GM19099 (cell line): ENCODE measurements around the gene TRAF1.

Experiments used
- POLR2A ChIP-seq: IDR thresholded peaks from 3 replicates; pipeline ENCODE4 v1.6.1; 2011; ENCODE audit warnings: low read depth; ENCODE audit not compliant: insufficient read length; ENCODE audit errors: extremely low read depth

Gene TRAF1

DNA sequence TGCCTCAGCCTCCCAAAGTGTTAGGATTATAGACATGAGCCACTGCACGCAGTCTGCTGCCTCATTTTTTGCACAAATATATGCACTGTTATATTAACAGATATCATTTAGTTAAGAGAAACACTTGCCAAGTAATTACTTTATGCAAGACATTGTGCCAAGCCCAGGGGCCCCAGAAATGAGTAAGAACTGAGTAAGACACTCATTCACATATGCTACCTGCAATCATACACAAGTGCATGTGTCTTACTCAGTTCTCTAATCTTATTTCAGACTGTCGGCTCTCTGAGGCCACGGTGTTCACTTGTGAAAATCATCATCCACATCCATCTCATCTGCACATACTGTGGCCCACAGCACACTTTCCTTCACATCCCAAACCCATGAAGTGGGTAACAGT, 16.0 kb downstream of the TRAF1 start:
- no peak for TF ChIP-seq POLR2A

DNA sequence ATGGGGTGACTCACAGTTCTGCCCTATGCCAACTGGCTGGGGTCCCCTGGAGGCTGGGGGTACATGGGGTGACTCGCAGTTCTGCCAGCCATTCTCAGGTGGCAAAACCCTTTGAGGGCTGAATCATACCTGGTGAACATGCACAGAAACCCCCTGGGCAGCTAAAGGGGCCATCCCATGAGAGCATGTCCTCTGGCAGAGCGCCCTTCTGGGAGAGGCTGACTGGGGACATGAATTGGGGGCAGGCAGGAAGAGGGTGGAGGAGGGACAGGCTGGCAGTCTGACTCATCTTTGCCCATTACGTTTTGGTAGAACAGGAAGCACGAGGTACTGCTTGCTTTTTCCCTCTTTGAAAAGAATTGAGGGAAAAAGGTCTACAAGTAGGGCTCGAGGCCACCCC, 16.7 kb downstream of the TRAF1 start:
- TF ChIP-seq POLR2A = no peak

DNA sequence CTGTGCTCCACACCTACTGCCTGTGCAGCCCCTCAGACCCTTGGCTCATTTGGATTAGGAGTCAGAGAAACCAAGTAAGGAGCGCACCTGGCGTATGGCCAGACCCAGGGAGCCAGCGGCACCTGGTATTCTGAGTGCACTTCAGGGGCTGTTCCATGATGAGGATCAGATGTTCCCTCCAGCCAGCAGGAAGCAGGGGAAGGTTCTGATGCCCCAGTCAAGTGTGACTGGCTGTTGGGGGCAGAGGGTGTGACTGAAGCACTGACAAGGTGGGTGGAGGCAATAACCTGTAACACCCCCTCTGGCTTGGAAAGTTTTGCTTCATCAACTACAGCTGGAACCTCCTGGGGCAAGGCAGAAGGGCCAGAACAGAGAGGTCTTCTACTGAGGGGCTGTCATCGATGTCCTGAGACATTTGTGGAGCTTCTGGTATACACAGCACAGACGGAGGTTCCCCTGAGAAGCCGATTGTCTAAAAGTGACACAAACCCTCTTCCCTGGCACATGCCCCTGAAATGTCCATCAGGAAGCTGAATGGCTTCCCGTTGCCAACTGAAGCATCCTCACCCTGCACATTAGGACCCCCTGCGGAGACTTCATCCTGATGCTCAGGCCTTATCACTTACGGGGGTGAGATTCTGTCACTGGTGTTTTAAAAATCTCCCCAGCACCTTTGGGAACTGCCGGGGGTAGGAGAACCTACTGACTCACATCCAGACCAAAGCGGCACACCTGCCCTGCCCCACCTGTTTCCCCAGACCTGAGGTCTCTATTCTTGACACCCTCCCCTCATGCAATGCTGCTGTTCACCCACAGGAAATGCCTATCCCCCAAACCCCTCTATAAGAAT, 21.1 kb downstream of the TRAF1 start:
- TF ChIP-seq POLR2A = peak; percentile 10

DNA sequence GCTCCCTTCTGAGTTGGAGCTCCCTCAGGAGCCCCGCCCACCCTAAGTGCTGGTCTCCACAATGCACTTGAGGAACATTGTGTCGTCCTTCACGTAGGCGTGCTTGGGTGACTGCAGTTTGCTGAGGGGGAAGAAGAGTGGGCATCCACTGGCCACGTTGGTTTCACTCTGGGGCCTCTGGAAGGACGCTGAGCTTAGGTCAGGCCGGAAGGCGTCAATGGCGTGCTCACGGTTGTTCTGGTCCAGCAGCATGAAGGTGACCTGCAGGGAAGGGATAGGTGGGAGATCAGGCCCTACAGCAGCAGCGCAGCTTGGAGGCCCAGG, 21.7 kb downstream of the TRAF1 start:
- TF ChIP-seq POLR2A = no peak

DNA sequence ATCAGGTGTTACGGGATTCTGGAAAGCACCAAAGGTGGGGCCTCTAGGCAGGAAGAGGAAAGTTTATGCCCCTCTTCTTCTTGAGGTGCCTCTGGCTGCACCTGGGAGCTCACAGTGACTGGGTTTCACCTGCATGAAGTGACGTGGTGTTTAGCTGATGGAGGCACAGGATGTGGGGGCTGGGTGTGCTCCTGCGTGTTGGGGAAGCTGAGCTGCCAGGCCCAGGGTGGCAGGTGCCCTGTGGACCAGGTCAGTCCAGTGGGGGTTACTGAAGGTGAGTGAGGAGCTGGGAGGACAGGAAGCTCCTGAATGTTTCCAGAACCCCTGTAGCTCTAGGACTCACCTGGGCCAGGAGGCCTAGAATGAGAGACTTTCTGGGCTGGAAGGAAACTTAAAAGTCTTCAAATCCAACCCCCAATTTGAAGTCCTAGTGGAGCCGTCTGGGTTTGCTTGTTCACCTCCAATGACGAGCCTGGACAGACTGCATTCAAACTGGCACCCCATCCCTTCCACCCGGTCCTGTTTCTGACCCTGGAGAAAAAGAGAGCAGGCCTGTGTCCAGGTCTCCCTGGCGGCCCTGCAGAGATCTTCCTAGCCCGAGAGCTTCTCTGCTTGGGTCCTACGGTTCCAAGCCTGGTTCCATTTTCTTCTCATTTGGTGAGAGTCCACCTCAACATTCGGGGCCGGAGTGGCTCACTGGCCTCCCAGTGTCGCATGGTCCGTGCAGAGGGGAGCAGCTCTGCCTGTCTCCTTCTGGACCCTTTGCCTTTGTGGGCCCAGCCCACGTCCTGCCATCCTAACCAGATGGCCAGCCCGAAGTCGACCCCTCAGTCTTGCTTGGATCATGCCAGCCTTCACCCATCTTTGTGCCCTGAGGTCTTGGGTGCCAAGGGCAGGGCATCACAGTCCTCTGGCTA, 22.3 kb downstream of the TRAF1 start:
- TF ChIP-seq POLR2A = no peak

DNA sequence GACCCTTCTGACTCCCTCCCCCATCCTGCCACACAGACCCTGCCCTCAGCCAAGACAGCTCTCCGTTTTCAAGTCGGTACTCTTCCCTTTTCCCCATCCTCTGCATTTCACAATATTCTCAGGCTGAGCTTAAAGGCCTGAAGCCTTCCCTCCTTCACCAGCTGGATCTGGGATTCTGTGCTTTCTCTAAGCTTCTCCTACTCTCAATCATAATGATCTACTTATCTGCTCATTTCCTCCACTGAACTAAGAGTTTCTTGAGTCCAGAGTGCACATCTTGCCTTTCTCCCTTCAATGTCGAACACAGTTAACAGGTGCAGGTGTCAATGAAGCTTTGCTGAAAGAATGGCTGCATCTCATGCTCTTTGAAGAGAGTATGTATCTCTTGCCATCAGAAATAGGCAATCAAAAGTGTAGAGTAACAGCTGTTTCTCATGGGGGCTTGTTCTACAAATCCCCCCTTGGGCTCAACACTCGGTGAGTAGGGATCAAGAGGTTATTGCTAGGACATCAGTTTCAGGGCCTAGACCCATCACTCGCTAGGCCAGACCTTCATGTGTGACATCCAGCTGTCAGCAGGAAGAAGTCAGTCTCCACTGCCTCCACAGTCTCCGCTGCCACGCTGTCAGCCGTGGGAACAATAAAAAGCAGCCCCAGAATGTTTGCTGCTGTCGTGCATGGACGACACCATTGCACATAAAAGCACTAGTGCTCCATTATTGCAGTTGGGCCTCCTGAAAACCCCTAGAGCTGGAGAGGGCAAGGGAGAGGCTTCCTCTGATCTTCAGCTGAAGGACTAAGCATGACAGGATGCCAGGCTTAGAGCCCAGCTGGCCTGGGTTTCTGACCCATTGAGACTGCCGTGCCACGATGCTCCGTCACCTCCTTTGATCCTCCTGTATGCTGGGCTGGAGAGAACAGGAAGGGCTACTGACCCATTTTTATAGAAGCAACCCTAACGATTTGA, 23.7 kb downstream of the TRAF1 start:
- TF ChIP-seq POLR2A = no peak

DNA sequence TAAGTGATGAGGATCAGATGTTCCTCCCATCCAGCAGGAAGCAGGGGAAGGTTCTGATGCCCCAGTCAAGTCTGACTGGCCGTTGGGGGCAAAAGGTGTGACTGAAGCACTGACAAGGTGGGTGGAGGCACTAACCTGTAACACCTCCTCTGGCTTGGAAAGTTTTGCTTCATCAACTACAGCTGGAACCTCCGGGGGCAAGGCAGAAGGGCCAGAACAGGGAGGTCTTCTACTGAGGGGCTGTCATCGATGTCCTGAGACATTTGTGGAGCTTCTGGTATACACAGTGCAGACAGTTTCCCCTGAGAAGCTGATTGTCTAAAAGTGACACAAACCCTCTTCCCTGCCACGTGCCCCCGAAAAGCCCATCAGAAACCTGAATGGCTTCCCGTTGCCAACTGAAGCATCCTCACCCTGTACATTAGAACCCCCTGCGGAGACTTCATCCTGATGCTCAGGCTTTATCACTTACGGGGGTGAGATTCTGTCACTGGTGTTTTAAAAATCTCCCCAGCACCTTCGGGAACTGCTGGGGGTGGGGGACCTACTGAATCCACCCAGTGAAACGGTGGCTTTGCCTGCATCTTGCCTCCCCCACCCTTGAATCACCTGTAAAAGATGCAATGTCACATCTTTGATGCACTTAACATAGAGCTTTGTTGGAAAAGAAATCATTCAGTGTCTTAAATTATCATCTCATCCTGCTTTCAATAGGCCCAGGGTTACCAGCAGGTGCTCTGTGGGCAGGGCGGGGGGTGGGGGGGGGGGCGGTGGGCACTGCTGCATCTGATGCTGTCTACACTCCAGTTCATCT, 24.6 kb downstream of the TRAF1 start:
- peak; percentile 42 for TF ChIP-seq POLR2A

DNA sequence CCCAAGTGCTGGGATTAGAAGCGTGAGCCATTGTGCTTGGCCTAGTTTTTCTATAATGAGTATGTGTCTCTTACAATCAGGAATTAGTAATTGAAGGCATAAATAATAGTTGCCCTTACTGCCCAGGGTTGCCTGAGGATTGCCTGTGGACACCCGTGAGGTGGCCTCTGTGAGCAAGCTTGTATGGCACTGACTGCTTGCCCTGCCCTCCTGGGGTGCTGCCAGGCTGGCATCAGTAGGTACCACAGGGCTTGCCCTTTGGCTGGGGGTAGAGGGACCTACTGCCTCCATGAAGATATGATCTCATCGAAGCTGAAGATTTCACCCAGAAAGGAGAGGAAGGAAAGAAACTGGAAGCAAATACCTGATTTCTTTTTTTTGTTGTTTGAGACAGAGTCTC, 25.8 kb downstream of the TRAF1 start:
- no peak for TF ChIP-seq POLR2A

DNA sequence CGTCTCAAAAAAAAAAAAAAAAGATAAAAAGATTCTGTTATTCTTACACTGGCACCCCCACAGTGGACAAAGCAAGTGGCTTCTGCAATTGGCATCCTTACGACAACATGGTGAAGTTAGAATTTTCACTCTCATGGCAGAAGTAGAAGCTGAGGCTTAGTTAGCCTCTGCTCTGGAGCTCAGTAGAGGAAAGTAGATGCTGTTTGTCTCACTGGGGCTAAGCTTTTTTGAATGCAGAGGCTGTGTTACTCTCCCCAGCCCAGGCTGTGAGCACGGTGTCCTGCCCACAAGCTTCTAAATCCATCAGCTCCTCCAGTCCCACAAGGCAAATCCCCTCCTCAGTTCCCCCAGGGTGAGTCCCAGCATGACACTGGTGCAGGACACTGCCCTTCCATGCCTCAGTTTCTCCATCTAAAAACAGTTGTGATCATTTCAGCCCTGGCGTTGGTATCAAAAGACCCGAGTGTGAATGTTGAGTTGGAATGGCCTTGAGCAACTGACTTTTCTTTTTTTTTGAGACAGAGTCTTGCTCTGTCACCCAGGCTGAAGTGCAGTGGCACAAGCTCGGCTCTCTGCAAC, 27.0 kb downstream of the TRAF1 start:
- TF ChIP-seq POLR2A = peak; percentile 11

DNA sequence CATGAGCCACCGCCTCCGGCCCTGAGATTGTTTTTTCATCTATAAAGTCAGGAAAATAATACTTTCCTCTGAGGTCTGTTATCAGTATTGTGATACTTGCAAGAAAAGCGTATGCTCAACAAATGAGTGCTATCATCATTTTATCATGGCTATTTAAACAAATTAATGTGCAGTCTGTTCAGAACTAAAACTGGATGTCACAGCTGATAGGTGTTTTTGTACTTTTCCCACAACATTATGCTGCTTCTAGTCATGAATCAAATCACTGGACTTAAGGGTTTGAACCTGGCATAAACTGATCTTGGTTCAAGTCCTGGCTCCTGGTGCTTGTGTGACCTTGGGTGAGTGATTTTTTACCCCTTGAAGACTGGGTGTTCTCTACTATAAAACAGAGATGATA, 28.2 kb downstream of the TRAF1 start:
- no peak for TF ChIP-seq POLR2A

DNA sequence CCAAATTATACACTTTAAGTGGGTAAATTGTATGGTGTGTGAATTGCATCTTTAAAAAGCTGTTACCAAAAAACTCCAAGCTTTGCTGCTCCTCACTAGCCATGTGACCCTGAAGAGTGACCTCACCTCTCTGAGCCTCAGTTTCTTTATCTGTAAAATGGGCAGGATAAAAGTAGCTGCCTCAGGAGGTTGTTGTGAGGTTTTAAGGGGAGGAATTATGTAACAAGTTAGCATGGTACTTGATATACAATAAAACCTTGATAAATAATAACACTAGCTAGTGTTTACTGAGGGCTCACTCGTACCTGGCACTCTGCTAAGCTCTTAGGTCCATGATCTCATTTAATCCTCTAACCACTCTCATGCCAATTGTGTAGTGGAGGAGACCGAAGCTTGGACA, 30.6 kb downstream of the TRAF1 start:
- TF ChIP-seq POLR2A = no peak

DNA sequence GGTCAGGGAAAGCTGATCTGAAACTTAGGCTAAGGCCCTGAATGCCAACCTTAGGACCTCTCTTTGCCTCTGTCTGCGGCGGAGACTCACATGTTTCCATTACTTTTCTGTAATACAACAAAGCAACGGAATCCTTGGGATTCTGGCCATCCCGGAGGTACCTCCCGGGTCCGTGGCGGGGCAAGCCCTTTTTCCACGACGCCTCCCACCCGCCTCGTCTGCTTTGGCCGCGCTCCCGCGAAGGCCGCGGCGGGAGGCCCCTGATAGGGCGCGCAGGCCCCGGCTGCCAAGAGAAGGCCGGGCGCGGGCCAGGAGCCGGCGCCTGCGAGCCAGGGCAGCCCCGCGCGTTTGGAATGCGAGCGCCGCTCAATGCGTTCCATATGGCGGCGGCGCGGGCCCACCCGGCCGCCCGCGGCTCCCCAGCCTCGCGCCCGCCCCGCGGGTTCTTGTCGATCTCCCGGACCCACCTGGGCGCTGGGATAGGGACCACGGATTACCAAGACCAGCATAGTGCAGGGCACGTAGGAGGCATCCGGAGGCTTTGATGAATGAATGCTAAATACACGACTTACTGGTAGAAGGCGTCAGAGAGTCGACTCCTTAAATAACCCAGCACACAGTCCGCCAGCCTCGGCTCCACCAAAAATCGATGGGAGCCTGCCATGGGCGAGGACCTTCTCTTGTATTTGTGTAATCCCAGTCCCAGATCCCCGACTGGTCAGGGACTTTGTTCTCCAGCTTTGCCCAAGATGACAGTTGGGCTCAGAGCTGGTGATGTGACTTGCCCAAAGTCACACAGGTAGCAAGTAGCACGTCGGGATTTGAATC, 32.1 kb downstream of the TRAF1 start:
- TF ChIP-seq POLR2A = no peak

DNA sequence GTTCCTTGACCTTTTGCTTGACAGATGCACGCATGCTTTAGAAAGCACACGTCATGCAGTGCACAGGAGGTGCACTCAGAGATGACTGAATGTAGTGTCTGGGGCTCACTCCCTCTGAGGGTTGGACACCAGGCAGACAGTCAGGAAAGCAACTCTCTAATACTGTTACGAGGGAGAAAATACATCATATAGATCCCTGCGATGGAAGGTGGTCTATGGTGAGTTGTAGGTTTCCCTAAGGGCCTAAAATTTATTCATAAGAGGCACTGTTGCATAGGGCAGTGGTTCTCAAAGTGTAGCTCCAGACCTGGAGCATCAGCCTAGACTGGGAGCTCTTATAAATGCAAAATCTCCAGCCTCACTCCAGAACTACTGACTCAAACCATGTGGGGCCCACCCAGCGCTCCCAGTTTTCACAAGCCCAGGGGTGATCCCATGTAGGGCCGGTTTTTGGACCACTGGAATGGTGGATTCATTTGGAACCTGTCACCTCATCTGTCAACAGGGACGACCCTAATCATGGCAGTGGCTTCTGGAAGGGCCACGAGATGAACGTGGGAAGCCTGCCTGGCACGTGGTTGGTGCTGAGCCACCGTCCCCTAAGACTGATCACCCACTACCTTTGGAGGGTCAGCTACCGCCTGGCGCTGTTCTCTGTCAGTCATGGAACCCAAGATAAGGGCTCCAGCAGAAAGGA, 32.8 kb downstream of the TRAF1 start:
- TF ChIP-seq POLR2A = no peak
